Kasumi-1 (cell line): ENCODE data around the gene GAB1.

ENCODE experiments used
- DNase-seq, 2 experiments: peaks; one replicate each; lab custom pipeline; 2025; lab: John Stamatoyannopoulos, UW

Gene GAB1

DNA sequence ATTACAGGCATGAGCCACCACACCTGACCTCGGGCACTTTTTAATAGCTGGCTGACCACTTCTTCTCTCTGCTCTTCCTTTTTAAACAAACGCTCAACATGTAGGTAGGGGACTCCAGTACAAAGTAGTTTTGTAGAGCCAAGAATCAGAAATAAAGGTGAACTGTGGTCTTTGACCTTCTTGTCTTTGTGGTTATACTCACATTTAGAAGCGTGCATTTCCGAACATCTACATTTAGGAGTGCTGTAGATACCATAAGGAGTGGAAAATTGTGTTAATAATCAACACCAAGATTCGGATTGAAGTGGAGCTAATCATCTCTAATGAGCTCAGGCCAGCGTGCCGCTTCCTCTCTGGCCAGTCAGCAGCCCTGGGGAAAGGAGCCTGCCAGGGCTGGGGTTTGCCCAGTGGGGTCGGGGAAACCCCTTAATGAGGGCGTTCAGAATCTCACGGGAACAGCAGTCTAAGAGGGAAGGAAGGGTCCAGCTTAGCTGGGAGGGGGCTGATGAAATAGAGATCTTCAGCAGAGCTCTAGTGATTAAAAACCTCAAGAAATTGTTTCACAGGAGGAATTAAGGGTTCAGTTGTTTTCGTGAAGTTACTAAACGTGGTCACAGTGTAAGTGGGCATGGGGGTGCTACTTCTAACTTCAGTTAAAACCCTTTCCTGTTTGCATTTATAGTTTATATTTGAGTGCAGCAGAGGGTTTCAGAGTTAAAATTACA lies 81.2 kb downstream of the GAB1 start:
- no peak for DNase-seq

- DNase-seq, result no peak
These were observed 83.6 kb downstream of the GAB1 start for GRCh38 chr4:143420227-143420626.

GRCh38 chr4:143421609-143422008 lies 84.9 kb downstream of the GAB1 start:
- DNase-seq, result no peak

- no peak for DNase-seq
These were observed 87.6 kb downstream of the GAB1 start for GRCh38 chr4:143424276-143424675.

DNA sequence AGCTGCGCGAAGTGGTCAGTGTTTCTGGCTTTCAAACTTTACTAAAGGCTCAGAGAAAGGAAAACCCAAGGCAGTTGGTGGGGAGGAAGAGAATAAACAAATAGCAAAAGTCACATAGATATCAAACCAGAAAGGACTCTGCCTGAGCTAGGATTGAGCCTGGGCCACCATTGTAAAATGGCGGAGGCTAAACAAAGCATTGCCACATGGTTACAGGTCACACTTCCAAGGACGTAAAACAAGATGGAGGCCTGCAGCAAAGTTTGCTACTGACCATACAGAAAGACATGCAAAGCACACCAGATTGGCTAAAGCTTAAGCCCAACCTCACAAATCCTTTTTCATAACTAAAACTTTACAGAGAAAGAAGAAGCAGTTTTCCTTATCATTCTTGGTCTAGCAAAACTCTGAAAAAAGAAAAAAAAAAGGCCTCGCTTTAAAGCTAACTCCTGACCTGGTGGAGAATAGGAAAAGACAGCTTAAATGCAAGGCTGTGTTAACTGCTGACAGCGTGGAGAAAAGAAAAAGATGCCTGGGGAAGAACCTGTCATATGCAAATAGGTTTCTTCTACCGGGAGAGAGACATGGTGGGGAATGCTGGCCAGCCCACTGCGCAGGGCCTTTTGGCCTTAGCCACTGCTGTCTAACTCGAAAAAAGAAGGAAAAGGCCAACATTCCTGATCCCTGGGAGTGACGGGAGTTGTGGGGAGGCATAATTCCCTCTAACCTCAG lies 95.0 kb downstream of the GAB1 start:
- DNase-seq, result no peak

GRCh38 chr4:143432258-143432591 lies 95.5 kb downstream of the GAB1 start:
- no peak for DNase-seq

- no peak for DNase-seq
These were observed 96.6 kb downstream of the GAB1 start for GRCh38 chr4:143433231-143433630.

DNA sequence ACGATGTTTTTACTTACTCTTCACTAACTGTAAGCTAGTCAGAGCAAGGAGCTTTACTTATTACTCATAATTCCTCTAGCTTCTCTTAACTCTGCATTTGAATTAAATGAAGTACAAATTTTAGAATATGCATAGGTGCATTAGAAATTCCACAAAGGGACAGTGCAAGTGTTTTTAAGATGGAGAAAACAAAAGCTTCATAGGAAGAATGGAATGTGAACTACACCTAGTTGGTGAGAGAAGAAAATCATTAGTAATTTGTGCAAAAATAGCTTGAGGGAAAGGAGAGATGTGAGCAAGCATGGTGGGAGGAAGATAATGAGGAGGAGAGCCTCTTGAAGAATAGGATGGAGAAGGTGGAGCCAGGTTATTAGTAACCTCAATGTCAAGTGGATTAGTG lies 99.3 kb downstream of the GAB1 start:
- DNase-seq, result no peak

DNA sequence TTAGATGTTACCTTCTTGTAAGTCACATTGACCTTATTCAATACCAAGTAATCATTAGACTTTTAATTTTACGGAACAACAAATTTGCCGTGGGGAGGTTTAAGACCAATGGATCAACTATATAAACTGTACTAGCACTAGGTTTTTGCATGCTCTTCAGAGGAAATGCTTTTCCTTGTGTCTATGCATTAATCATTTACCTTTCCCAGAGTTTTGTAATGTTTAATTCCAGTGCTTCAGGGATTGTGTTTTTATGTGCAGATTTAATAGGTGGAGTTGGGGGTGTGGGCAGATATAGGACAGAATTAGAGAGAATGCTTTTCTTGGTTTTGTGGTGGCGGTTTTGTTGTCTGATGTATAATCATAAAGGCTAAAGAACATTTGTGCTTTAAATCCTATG lies 100.8 kb downstream of the GAB1 start:
- no peak for DNase-seq

GRCh38 chr4:143437937-143438336 lies 101.3 kb downstream of the GAB1 start:
- no peak for DNase-seq

DNA sequence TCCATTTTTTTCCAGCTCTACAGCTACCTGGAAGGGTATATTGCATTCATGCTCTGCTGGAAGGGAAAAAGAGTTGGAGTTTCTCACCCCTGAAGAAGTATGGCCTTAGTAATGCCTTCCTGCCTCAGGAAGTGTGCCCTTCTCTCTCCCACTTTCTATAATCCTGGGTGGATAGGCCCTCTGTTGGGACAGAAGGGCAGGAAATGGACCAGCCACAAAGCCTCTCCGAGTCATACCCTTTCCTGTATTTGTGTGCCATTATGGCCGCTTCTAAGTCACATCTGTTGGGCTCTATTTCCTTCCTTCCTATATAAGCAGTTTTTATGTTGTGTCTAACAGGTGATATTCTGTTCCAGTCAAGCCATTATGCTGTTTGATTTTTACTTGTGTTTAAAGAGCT lies 102.0 kb downstream of the GAB1 start:
- peak; percentile 66 to 81 for DNase-seq

GRCh38 chr4:143441109-143441508 lies 104.4 kb downstream of the GAB1 start:
- DNase-seq, result no peak

DNA sequence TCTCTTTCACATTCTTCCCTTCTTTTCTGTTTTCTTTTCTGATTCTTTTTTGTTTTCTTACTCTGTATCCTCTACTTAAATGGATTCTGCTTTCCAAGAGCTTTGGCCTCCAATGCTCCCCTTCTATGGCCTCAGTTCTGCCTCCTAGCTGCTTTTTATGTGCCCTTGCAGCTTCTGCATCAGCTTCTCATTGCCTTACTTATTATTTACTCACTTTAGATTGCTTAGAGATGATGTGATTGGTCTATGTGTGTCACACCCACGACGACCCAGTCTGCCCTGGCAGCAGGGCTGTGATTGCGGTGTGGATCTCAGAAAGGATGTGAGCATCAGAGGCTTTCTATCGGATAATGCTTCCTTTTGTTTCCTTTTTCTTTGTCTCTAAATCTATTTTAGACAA lies 105.0 kb downstream of the GAB1 start:
- DNase-seq, result no peak

- DNase-seq, result no peak
These were observed 107.1 kb downstream of the GAB1 start for GRCh38 chr4:143443728-143444127.

GRCh38 chr4:143451186-143451585 lies 114.5 kb downstream of the GAB1 start:
- no peak for DNase-seq

DNA sequence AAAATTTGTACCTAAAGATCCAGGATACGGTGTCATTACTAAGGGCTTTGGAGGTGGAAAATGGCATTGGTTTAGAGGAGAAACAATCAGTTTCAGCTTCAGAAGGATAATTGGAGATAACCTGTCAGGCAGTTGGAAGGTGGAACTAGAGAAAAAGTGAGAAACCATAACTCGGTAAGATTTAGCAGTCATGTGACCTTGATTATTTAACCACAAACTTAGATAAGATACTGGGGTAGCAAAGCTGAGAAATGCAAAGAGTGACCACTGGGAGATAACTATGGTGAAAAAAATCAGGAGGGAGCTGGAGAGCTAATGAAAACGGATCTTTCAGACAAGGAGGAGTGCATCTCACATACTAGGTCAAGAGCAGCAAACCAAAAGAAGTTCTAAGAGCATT lies 118.5 kb downstream of the GAB1 start:
- no peak for DNase-seq

DNA sequence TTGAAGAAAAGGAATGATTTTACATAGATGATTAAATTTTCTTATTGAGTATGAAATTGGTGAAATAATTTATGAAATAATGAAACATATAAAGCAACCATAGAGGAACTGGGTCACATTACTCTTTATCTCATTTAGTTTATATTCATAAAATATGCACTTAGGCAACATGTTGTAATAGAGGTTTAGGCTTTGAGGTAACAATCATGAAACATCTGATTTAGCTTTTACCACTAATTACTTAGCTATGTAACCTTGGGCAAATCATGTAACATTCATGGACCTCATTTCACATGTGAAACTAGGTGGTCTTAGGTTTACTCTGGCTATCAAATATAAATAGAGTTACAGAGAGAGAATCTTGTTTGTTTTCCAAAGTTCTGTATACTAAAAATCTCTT lies 122.3 kb downstream of the GAB1 start:
- DNase-seq, result no peak

GRCh38 chr4:143473334-143474126 lies 136.9 kb downstream of the GAB1 start:
- DNase-seq, result no peak

GRCh38 chr4:143477487-143477886 lies 140.8 kb downstream of the GAB1 start:
- DNase-seq, result no peak

- no peak for DNase-seq
These were observed 144.7 kb downstream of the GAB1 start for GRCh38 chr4:143481361-143481760.

- peak; percentile 67 to 74 for DNase-seq
These were observed 146.2 kb downstream of the GAB1 start for GRCh38 chr4:143482840-143483239.

GRCh38 chr4:143486314-143486713 lies 149.6 kb downstream of the GAB1 start:
- no peak for DNase-seq

- DNase-seq, result no peak
These were observed 152.0 kb downstream of the GAB1 start for GRCh38 chr4:143488687-143489086.
